GM19023 (cell line): ENCODE measurements around the gene F3.

ENCODE experiments used
- ATAC-seq: cut with Tn5 transposase; IDR thresholded peaks from one replicate; pipeline ENCODE4 v1.9.1; 2021; ENCODE audit warnings: mild to moderate bottlenecking, moderate library complexity; ENCODE audit not compliant: unreplicated experiment

The F3 gene

DNA sequence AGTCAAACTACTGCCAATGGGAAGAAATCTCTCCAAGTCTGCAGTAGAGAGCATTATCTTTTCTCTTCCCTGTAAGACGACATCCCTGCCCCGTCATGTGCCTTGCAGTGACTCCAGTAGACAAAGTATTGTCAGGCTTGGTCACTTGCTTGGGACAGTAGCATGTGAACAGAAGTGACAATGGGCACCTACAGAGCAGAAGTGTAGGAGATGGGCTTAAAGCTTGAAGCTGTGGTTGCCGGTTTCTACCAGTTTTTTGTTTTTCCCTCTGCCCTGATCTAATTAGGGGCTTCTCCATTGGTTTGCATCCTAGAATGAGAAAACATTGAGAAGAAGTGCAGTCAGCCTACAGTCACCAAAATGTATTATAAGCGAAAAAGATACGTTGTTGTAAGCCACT, 12.7 kb downstream of the F3 start:
- ATAC-seq, result no peak

DNA sequence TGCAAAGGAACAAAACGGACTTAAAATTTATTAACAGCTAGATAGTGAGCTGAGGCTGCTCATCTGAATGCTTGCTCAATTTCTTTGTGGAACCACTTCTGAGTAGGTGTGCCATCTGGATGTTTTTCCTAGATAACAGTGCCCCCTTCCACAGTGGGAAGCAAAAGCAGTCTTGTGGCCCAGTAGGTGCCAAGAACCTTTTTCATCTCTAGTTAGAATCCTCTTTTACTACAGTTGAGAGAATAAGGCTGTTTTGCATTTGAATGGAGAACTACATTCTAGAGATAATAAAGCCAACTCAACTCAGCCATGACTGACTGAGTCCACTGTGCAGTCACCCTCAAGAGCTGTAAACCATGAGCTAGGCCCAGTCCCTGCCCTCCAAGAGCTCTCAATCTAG, 13.3 kb downstream of the F3 start:
- ATAC-seq, result no peak

DNA sequence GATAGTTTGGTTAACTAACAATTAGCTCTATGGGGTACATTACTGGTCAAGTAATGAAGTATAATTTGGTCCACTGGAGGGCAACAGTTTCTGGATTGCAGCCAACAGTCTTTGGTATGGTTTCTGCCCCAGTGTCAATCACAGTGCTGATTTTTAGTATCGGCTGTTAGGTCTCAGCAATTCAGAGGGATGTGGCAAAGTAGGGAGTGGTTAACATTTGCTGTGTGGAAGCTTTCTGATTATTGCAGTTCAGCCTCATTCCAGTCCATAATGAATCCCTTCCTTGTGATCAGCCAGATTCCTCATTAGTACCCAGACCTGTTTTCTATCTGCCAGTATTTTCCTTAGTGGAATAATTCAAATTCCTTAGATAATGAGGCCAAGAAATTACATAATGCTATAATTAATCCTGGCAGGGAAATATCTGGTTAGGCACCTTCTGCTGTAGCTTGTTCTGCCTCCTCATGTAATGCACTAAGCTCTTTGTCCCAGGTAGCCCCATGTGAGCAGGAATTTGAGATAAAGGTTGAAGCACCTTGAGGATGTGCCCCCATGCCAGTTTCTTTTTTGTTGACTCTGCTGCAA, 14.0 kb downstream of the F3 start:
- ATAC-seq, result no peak

DNA sequence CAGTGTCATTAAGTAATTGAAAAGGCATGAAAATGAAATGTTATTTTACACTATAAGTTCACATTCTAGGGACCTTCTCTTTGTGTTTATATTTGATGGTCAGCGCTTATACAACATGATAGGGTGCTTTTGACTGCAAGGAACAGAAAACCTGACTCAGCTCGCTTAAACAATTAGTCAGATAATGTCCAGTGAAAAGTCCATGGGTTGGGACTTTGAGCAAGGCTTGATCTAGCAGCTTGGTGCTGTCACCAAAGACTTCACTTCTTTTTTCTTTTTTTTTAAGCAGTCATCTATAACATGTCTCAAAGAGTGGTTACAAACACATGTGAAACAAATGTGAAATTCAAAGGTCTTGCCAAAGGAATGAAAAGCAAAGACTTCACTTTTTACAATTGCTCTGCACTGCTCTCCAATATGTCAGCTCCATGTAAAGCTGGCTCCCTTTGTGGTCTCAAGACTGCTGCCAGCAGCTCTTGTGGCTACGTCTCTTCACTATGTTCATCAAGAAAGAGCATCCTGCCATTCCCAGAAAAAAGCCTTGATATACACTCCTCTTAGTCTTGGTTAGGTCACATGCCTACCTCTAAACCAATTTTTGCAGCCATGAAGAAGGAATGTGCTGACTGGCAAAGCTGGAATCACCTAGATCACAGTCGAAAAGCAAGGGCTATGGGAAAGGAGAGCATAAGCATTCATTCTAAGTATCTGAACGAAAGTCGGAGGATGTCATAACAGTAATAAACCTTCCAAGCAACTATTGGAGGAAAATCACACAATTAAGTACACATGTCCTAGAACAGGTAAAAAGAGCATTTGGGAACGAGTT, 15.2 kb downstream of the F3 start:
- ATAC-seq, result no peak

DNA sequence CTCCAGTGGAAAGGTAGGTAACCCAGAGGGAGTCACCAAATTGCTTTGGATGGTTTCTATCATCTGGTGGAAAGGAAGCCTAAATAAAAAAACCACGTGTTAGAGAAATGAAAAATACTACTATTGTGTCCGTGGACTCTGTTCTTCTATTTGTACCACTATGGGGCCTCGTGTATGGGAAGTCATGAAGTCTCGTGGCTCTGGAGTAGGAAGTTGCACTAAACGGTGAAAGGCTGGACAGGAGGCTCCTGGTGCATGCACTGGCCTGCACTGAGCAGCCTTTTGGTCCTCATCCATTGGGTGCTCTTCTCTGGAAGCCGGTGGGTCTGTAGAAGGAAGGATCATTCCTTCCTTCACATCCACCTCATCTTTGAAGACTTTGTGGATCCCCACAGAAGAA, 17.0 kb downstream of the F3 start:
- no peak for ATAC-seq

- no peak for ATAC-seq
Measured at GRCh38 chr1:94522304-94522703, 19.3 kb downstream of the F3 start.

DNA sequence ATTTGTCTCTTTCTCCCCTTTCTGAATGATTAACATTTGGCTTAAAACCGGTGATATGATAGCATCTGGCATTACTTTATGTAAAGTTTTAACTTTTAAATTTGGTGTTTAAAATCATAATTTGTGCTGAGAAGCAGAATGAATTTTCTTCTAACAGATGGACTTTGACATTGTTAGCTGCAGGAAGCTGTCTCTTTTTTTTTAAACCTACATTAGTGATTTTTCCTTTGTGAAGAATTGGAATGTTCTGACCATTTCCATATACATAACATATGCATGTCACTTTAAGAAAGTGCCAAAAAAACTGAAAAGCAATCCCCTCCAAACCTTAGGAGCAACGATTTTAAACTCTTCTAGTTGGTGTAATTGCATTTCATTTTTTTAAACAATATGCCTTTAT, 22.2 kb downstream of the F3 start:
- ATAC-seq, result no peak

DNA sequence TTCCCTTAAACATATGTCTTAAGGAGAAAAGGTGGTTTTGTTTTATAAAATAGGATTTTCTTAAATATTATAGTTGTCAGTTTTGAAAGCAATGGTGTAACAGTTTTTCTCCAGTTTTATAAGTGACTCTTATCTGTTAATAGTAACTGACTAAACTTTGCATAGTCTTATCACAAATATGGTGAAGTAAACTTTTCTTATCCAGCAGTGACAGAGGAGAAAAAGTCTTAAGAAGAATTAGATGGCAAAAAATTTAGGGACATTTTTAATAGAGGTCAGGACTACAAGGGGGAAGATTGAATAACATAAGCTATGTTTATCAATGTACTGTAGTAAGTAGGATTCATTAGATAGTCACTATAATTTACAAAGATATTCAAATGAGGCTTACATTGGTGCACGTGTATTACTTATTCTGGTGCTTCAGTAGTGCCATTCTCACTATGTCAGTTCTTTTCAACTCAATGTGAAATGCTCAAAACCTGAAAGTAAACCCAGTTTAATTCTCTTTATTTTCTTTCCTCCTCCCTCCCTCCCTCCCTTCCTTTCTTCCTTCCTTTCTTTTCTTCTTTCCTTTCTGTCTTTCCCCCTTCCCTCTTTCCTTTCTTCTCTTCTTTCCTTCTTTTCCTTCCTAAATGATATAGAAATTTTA, 26.1 kb downstream of the F3 start:
- ATAC-seq, result no peak

- no peak for ATAC-seq
Measured at GRCh38 chr1:94514095-94514727, 27.3 kb downstream of the F3 start.

DNA sequence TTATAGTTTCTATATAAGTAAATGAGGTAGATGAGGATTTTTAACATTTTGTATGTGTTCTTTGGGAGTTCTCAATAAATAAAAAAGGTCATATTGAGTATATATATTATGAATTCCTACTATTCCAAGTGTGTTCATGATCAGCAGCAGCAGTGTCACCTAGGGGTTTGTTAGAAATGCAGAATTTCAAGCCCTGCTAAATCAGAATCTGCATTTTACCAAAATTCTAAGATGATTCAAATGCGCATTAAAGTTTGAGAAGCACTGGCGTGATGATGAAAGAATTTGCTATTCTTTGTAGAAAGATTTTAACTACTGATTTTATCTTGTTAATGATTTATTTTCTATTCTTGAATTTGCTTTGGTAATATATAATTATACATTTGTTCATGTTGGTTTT, 28.7 kb downstream of the F3 start:
- no peak for ATAC-seq

DNA sequence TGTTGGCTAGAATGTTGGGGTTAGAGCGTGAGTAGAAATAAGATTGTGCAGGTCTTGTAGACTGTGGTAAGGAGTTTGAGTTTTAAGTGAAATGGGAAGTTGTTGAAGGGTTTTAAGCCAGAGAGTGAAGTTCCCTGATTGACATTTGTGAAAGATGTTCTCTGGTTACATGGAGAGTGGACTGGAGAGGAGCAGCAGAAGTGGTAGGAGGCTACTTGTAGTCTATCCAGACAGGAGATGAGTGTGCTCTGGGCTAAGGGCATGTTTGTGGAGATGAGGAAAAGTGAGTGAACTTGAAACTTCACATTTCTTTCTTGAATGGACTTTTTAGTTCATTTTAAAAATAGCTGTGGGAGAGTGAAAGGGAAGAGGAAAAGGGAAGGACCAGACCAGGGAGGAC, 37.0 kb downstream of the F3 start:
- ATAC-seq, result no peak

DNA sequence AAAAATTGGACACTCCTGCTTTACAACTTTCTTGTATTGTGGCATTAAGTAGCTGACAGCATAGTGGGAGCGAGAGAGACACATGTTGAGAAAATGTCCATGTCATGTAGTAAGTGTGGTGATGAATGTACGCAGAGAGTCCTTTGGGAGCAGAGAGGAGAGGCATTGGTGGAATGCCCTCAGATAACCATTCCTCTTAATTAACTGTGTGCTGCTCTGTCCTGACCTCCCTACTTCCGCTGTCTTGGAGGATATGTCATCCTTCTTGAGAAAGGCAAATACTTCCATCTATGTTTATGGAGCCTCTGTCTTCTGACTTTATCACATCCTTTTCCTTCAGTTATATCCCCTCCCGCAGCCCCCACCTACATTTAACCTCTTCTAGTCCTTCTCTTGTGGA, 38.4 kb downstream of the F3 start:
- ATAC-seq, result no peak

GRCh38 chr1:94501935-94502334, 39.6 kb downstream of the F3 start:
- ATAC-seq, result no peak

DNA sequence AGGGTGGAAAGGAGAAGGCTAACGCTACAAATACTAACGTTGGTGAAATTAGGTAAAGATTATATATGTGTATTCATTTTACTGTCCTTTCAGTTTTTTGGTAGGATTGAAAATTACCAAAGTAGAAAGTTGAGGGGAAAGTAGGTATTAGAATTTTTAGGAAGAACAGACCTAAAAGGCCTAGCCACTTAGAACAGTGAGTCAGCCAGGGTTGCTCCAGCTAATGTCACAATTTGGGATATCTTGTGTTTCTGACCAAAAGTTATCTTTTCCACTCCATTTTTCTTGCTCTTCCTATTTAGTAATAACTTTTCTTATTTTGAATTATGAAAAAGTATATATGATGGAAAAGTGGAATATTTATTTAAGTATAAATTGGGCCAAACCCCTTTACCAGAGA, 40.1 kb downstream of the F3 start:
- no peak for ATAC-seq

DNA sequence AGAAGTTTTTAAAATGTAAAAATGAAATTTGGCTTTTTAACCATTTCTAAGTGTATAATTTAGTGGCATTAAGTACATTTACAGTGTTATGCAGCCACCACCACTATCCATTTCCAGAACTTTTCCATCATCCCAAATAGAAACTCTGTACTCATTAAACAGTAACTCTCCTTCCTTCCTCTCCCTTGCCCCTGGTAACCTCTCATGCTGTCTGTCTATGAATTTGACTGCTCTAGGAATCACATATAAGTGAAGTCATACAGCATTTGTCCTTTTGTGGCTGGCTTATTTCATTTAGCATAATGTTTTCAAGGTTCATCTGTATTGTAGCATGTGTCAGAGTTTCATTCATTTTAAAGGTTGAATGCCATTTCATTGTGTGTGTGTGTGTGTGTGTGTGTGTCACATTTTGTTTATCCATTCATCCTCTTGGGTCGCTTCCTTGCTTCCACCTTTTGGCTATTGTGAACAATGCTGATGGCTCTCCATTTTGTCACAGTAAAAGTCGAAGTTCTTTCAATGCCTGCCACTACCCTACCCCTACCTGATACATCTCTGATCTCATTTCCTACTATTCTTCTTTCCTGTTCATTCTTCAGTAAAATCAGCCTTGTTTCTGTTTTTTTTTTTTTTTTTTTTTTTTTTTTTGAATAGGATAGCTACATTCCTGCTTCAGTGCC, 45.3 kb downstream of the F3 start:
- ATAC-seq, result no peak

DNA sequence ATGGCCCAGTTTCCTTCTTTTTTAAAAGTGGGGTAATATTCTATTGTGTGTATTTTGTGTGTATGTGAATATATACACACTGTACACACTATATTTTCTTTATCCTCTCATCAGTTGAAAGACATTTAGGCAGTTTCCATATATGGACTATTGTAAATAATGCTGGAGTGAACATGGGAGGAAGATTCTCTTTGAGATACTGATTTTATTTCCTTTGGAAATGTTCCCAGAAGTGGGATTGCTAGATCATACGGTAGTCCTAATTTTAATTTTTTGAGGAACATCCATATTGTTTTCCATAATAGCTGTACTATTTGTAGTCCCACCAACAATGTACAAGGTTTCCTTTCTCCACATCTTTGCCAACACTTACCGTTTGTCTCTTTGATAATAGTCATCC, 51.0 kb downstream of the F3 start:
- ATAC-seq, result no peak

- no peak for ATAC-seq
Measured at GRCh38 chr1:94486990-94487389, 54.6 kb downstream of the F3 start.

GRCh38 chr1:94481473-94481933, 60.1 kb downstream of the F3 start:
- ATAC-seq, result peak; percentile 93

DNA sequence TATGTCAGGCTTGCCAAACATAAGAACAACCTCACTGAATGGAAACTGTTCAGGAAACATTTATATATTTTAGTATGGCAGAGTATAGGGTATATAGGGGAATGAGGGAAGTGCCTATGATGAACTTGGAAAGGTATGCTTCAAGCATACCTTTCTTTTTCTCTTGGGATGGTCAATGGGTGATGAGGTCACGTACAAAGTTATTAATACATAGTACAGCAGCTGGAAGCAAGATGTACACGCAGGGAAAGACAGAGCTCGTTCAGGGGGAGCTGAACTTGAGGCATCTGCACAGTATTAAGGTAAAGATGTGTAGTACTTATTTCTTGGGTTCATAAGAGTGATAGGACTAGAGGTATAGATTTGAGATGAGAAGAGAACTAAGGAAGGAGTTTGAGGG, 61.9 kb downstream of the F3 start:
- ATAC-seq, result no peak
